Measurements from ENCODE around the gene KCNJ14. TPM values are rescaled to one million over a fixed set of nuclear protein-coding genes. Genes with fewer than 3 reads are reported as not detected.

KCNJ14 gene
- total and polyA plus RNA-seq, 3 experiments from 2014 or later = 0.12 to 2.0 (median 1.8) TPM

- Histone ChIP-seq H3K9me3 (ENCODE audit: low read length) (no peaks in the 10 kb centered on the region), H3K36me3 (ENCODE audit: insufficient read depth, low read length) (peaks cover 22% of the 10 kb centered on the region), H3K4me1 (ENCODE audit: insufficient read depth, low read length) (peaks cover 14% of the 10 kb centered on the region), H3K27ac (ENCODE audit: low read depth, low read length) (no peak overlapping the region), H3K27me3 (ENCODE audit: insufficient read depth, low read length, poor library complexity, severe bottlenecking) (no peaks in the 10 kb centered on the region), H3K4me3 (ENCODE audit: low read length) (no peak overlapping the region)
- H3K27ac Mint-ChIP-seq = peak overlapping the region in 3 of 8 donors; percentile 41 to 80 (median 69)
- peaks cover 14 to 26% (median 25%) of the 10 kb centered on the region in 3 donors for H3K4me1 Mint-ChIP-seq
- H3K36me3 Mint-ChIP-seq = peaks cover 0 to 75% (median 5%) of the 10 kb centered on the region in 3 donors
- no peak overlapping the region for H3K4me3 Mint-ChIP-seq
- no peaks in the 10 kb centered on the region for H3K9me3 Mint-ChIP-seq
- ChIA-PET CTCF (no interaction called here), POLR2A (no interaction called here)
- no peaks in the 10 kb centered on the region for H3K27me3 Mint-ChIP-seq
- no peak for DNase-seq
These were observed 18.0 kb downstream of the KCNJ14 start for GRCh38 chr19:48473161-48473966.

GRCh38 chr19:48474084-48474592 lies 18.8 kb downstream of the KCNJ14 start:
- Mint-ChIP-seq H3K27ac (peak overlapping the region in 4 of 8 donors; percentile 3 to 78 (median 32)), H3K27me3 (no peaks in the 10 kb centered on the region), H3K9me3 (no peaks in the 10 kb centered on the region), H3K36me3 (peaks cover 0 to 75% (median 5%) of the 10 kb centered on the region in 3 donors), H3K4me1 (peaks cover 9 to 19% (median 18%) of the 10 kb centered on the region in 3 donors), H3K4me3 (peak overlapping the region in 1 of 7 donors; percentile 68)
- no peak overlapping the region for H3K4me3 ChIP-seq (ENCODE audit: low read length)
- no peak for DNase-seq
- POLR2A ChIA-PET = no interaction called here
- H3K9me3 ChIP-seq (ENCODE audit: low read length) = no peaks in the 10 kb centered on the region
- CTCF ChIA-PET = interaction anchor here (0.7 kb wide), 1 partner anchor 299 kb away, joined by 3 read pairs; no protein-coding TSS in a partner anchor
- H3K27ac ChIP-seq (ENCODE audit: low read depth, low read length) = no peak overlapping the region
- peaks cover 22% of the 10 kb centered on the region for H3K36me3 ChIP-seq (ENCODE audit: insufficient read depth, low read length)
- H3K27me3 ChIP-seq (ENCODE audit: insufficient read depth, low read length, poor library complexity, severe bottlenecking) = no peaks in the 10 kb centered on the region
- H3K4me1 ChIP-seq (ENCODE audit: insufficient read depth, low read length) = peaks cover 12% of the 10 kb centered on the region

- peaks cover 0 to under 1% of the 10 kb centered on the region in 2 donors for H3K27me3 Mint-ChIP-seq
- no peaks in the 10 kb centered on the region for H3K27me3 ChIP-seq (ENCODE audit: insufficient read depth, low read length, poor library complexity, severe bottlenecking)
- peaks cover 12 to 19% (median 15%) of the 10 kb centered on the region in 3 donors for H3K4me1 Mint-ChIP-seq
- H3K4me3 Mint-ChIP-seq = peak overlapping the region in 1 of 7 donors; percentile 38
- H3K36me3 Mint-ChIP-seq = peaks cover 0 to 73% (median 5%) of the 10 kb centered on the region in 3 donors
- no peak for DNase-seq
- H3K4me1 ChIP-seq (ENCODE audit: insufficient read depth, low read length) = peaks cover 4% of the 10 kb centered on the region
- CTCF ChIA-PET = interaction anchor here (1.1 kb wide), 1 partner anchor 14 kb away, joined by 4 read pairs; no protein-coding TSS in a partner anchor
- POLR2A ChIA-PET = no interaction called here
- H3K36me3 ChIP-seq (ENCODE audit: insufficient read depth, low read length) = peaks cover 21% of the 10 kb centered on the region
- no peak overlapping the region for H3K4me3 ChIP-seq (ENCODE audit: low read length)
- H3K9me3 Mint-ChIP-seq = no peaks in the 10 kb centered on the region
- H3K9me3 ChIP-seq (ENCODE audit: low read length) = no peaks in the 10 kb centered on the region
- H3K27ac Mint-ChIP-seq = peak overlapping the region in 1 of 8 donors; percentile 29
- H3K27ac ChIP-seq (ENCODE audit: low read depth, low read length) = no peak overlapping the region
These were observed 20.1 kb downstream of the KCNJ14 start for GRCh38 chr19:48475369-48476068.

- Mint-ChIP-seq H3K9me3 (no peaks in the 10 kb centered on the region), H3K27ac (peak overlapping the region in 1 of 8 donors; percentile 27), H3K27me3 (peaks cover 0 to 2% of the 10 kb centered on the region in 2 donors), H3K36me3 (peaks cover 0 to 67% (median 2%) of the 10 kb centered on the region in 3 donors), H3K4me3 (peak overlapping the region in 1 of 7 donors; percentile 38), H3K4me1 (peaks cover 13 to 21% (median 17%) of the 10 kb centered on the region in 3 donors)
- no peak for DNase-seq
- POLR2A ChIA-PET = no interaction called here
- peaks cover 17% of the 10 kb centered on the region for H3K36me3 ChIP-seq (ENCODE audit: insufficient read depth, low read length)
- CTCF ChIA-PET = no interaction called here
- no peak overlapping the region for H3K4me3 ChIP-seq (ENCODE audit: low read length)
- no peak overlapping the region for H3K27ac ChIP-seq (ENCODE audit: low read depth, low read length)
- H3K9me3 ChIP-seq (ENCODE audit: low read length) = no peaks in the 10 kb centered on the region
- no peaks in the 10 kb centered on the region for H3K27me3 ChIP-seq (ENCODE audit: insufficient read depth, low read length, poor library complexity, severe bottlenecking)
- H3K4me1 ChIP-seq (ENCODE audit: insufficient read depth, low read length) = peaks cover 4% of the 10 kb centered on the region
These were observed 20.8 kb downstream of the KCNJ14 start for GRCh38 chr19:48476176-48476575.

GRCh38 chr19:48477067-48477685 lies 21.8 kb downstream of the KCNJ14 start:
- Mint-ChIP-seq H3K4me3 (no peak overlapping the region), H3K27me3 (peaks cover 0 to 2% of the 10 kb centered on the region in 2 donors), H3K9me3 (no peaks in the 10 kb centered on the region), H3K4me1 (peaks cover 13 to 26% (median 23%) of the 10 kb centered on the region in 3 donors), H3K36me3 (peaks cover 0 to 58% (median 2%) of the 10 kb centered on the region in 3 donors), H3K27ac (peak overlapping the region in 2 of 8 donors; percentile 51 to 88)
- H3K9me3 ChIP-seq (ENCODE audit: low read length) = no peaks in the 10 kb centered on the region
- H3K36me3 ChIP-seq (ENCODE audit: insufficient read depth, low read length) = peaks cover 17% of the 10 kb centered on the region
- peaks cover 8% of the 10 kb centered on the region for H3K4me1 ChIP-seq (ENCODE audit: insufficient read depth, low read length)
- ChIA-PET POLR2A (no interaction called here), CTCF (no interaction called here)
- no peaks in the 10 kb centered on the region for H3K27me3 ChIP-seq (ENCODE audit: insufficient read depth, low read length, poor library complexity, severe bottlenecking)
- no peak overlapping the region for H3K27ac ChIP-seq (ENCODE audit: low read depth, low read length)
- no peak for DNase-seq
- H3K4me3 ChIP-seq (ENCODE audit: low read length) = no peak overlapping the region

- peaks cover 0 to 53% (median 2%) of the 10 kb centered on the region in 3 donors for H3K36me3 Mint-ChIP-seq
- DNase-seq = no peak
- peak overlapping the region in 1 of 7 donors; percentile 24 for H3K4me3 Mint-ChIP-seq
- H3K27ac Mint-ChIP-seq = peak overlapping the region in 1 of 8 donors; percentile 88
- CTCF ChIA-PET = no interaction called here
- H3K9me3 Mint-ChIP-seq = no peaks in the 10 kb centered on the region
- Histone ChIP-seq H3K4me1 (ENCODE audit: insufficient read depth, low read length) (peaks cover 10% of the 10 kb centered on the region), H3K4me3 (ENCODE audit: low read length) (no peak overlapping the region), H3K27me3 (ENCODE audit: insufficient read depth, low read length, poor library complexity, severe bottlenecking) (no peaks in the 10 kb centered on the region), H3K9me3 (ENCODE audit: low read length) (no peaks in the 10 kb centered on the region), H3K27ac (ENCODE audit: low read depth, low read length) (no peak overlapping the region), H3K36me3 (ENCODE audit: insufficient read depth, low read length) (peaks cover 13% of the 10 kb centered on the region)
- H3K27me3 Mint-ChIP-seq = peaks cover 0 to 2% of the 10 kb centered on the region in 2 donors
- H3K4me1 Mint-ChIP-seq = peaks cover 13 to 26% (median 24%) of the 10 kb centered on the region in 3 donors
- POLR2A ChIA-PET = no interaction called here
These were observed 22.4 kb downstream of the KCNJ14 start for GRCh38 chr19:48477698-48478338.

- no peak overlapping the region for H3K27ac Mint-ChIP-seq
- peak overlapping the region in 1 of 7 donors; percentile 72 for H3K4me3 Mint-ChIP-seq
- Histone ChIP-seq H3K4me1 (ENCODE audit: insufficient read depth, low read length) (peaks cover 10% of the 10 kb centered on the region), H3K27ac (ENCODE audit: low read depth, low read length) (no peak overlapping the region), H3K27me3 (ENCODE audit: insufficient read depth, low read length, poor library complexity, severe bottlenecking) (no peaks in the 10 kb centered on the region), H3K9me3 (ENCODE audit: low read length) (no peaks in the 10 kb centered on the region), H3K36me3 (ENCODE audit: insufficient read depth, low read length) (peaks cover 7% of the 10 kb centered on the region), H3K4me3 (ENCODE audit: low read length) (no peak overlapping the region)
- H3K27me3 Mint-ChIP-seq = peaks cover 0 to 2% of the 10 kb centered on the region in 2 donors
- no peak for DNase-seq
- peaks cover 0 to 45% (median 2%) of the 10 kb centered on the region in 3 donors for H3K36me3 Mint-ChIP-seq
- peaks cover 13 to 26% (median 24%) of the 10 kb centered on the region in 3 donors for H3K4me1 Mint-ChIP-seq
- H3K9me3 Mint-ChIP-seq = no peaks in the 10 kb centered on the region
- CTCF ChIA-PET = interaction anchor here (1.2 to 4.1 kb wide), 2 partner anchors 12 to 28 kb away, joined by 3 to 36 read pairs; no protein-coding TSS in a partner anchor
- POLR2A ChIA-PET = no interaction called here
These were observed 23.2 kb downstream of the KCNJ14 start for GRCh38 chr19:48478339-48479256.

Data from CD8-positive, alpha-beta memory T cell (primary cell).